Spinal cord (tissue), 10 donors: ENCODE data around the gene MRPL49. TPM values are rescaled to one million over a fixed set of nuclear protein-coding genes. Genes with fewer than 3 reads are reported as not detected.

Experiments
- DNase-seq, 6 donors: peaks; one replicate each; pipeline versions ENCODE4 v3.0.0 to v3.0.0-alpha.2; 2013 to 2015; ENCODE audit warnings: low spot score in 6 of 6, low read depth in 4 of 6
- H3K27ac ChIP-seq: one replicate; pipeline ENCODE4 v1.5.1; 2013; ENCODE audit warnings: low read depth, low read length, control low read depth
- H3K27me3 ChIP-seq: one replicate; pipeline ENCODE4 v1.6.1; 2013; ENCODE audit warnings: low read length; ENCODE audit not compliant: control insufficient read depth, insufficient read depth
- H3K36me3 ChIP-seq: one replicate; pipeline ENCODE4 v1.6.1; 2013; ENCODE audit warnings: low read length; ENCODE audit not compliant: control insufficient read depth, insufficient read depth
- H3K4me1 ChIP-seq: one replicate; pipeline ENCODE4 v1.6.1; 2013; ENCODE audit warnings: low read length; ENCODE audit not compliant: control insufficient read depth, insufficient read depth
- H3K4me3 ChIP-seq: one replicate; pipeline ENCODE4 v1.5.1; 2013; ENCODE audit warnings: low read depth, low read length, control low read depth
- H3K9me3 ChIP-seq: one replicate; pipeline ENCODE4 v1.6.1; 2013; ENCODE audit warnings: low read length; ENCODE audit not compliant: control insufficient read depth, insufficient read depth
- WGBS: methylation state at CpG from one replicate; pipeline ENCODE4 v1.1.5; 2013; ENCODE audit warnings: missing lambda C conversion rate; ENCODE audit not compliant: insufficient coverage; 5-methylcytosine and 5-hydroxymethylcytosine counted together
- polyA plus RNA-seq, 2 donors: library from polyadenylated mRNA; unstranded; fragments of 120-200 nt; gene quantifications; one replicate each; pipeline ENCODE4 v1.2.1, GENCODE V29; 2013; ENCODE audit not compliant: insufficient read length in 2 of 2
- total RNA-seq, 2 donors: library from RNA; depleted of rRNA in 1 of 2; stranded (reverse); fragments of 120-200 nt in 1 of 2; fragments of >200 nt in 1 of 2; gene quantifications; one replicate each; pipeline versions ENCODE4 v1.2.3 to v1.2.4, GENCODE V29; 2013 to 2014
- donor health status: healthy.

The MRPL49 gene
- total and polyA plus RNA-seq, 4 donors: 36.7 to 55.3 (median 43.8) TPM

GRCh38 chr11:65125197-65126056 is 3.3 kb downstream of the MRPL49 start:
- no peak overlapping the region for H3K4me3 ChIP-seq
- peaks cover 61% of the 10 kb centered on the region for H3K36me3 ChIP-seq
- H3K4me1 ChIP-seq: peaks cover 16% of the 10 kb centered on the region
- WGBS: 94% methylated on average over 9 of the region's 12 CpGs
- H3K9me3 ChIP-seq: no peaks in the 10 kb centered on the region
- H3K27me3 ChIP-seq: no peaks in the 10 kb centered on the region
- H3K27ac ChIP-seq: no peak overlapping the region
- DNase-seq: no peak

GRCh38 chr11:65126624-65127274 is 4.6 kb downstream of the MRPL49 start:
- H3K9me3 ChIP-seq: no peaks in the 10 kb centered on the region
- peaks cover 71% of the 10 kb centered on the region for H3K36me3 ChIP-seq
- WGBS: 88% methylated on average over 4 of the region's 6 CpGs
- H3K27ac ChIP-seq: no peak overlapping the region
- H3K27me3 ChIP-seq: no peaks in the 10 kb centered on the region
- no peak for DNase-seq
- H3K4me3 ChIP-seq: no peak overlapping the region
- H3K4me1 ChIP-seq: peaks cover 6% of the 10 kb centered on the region

DNA sequence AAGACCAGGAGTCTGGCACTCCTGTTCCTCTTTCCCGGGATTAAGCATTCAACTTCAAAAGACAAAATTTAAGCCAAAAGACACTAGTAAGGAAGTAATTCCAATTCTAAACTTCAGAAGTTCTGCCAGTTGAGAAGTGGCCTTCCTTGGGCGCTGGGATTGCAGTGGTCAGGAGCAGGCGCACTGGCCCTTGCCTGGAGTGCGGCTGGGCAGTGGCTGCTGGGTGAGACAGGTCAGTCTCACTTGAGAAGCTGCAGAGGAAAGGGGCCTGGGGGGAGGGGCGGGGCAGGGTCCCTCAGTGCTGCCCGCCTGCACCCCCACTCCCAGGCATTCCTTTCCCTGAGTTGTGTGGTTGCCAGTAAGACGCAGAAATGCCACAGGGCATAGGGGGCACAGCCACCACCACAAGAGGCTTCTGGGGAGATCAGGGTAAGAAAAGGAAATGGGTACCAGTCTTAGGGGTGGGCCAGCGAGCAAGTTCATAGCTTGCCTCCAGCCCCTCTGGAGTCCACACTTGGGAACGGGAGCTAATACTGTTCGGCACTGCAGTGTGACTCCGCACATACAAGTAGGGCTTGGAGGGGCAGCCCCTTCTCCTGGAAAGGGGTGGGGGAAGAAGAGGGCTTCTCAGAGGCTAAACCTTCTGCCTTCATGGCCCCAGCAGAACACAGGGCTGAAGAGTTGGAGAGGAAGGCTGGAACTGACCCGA is 5.5 kb downstream of the MRPL49 start:
- no peaks in the 10 kb centered on the region for H3K27me3 ChIP-seq
- 92% methylated on average over 6 of the region's 12 CpGs for WGBS
- H3K9me3 ChIP-seq: no peaks in the 10 kb centered on the region
- no peak for DNase-seq
- H3K27ac ChIP-seq: no peak overlapping the region
- peaks cover 11% of the 10 kb centered on the region for H3K4me1 ChIP-seq
- H3K4me3 ChIP-seq: no peak overlapping the region
- H3K36me3 ChIP-seq: peaks cover 79% of the 10 kb centered on the region

DNA sequence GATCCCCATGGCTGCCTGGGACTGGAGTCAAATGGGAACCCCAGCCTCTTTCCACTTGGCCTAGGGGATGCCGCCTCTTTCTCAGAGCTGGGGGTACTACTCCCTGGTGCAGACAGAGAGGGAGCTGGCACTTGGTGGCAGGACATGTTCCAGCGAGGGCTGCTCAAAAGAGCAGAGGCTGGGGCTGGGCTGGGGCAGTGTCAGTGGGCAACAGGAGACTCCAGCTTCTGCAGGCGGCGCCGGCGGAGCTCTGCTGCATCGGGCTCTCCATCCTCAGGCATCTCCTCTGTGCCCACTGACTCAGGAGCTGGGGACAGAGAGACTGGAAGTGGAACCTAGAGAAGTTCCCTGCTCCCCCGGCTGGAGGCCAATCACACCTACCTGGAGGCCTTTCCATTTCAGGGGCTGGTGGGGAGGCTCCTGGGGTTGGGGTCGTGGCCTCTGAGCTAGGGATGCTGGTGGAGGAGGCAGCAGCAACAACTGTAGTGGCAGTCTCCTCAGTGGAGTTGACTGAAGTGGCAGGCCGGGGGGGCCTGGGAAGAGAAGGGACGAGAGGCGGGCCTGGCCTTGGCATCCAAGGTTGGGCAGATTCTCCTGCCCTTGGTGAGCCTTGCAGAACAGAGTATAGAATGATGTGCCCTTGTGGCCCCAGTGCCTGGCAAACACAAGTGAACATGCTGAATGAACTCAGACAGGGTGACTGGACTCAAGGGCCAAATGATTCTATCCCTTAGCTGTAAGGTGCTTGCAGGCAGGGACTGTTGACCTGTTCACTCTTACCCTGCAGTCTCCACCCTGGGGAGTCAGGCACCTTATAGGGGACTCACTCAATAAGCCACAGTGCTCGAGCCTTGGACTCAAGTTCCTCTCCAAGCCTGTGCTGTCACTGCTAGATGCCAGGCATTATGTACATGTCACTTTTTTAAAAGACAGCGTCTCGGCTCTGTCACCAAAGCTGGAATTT is 6.3 kb downstream of the MRPL49 start:
- Histone ChIP-seq H3K27me3 (no peaks in the 10 kb centered on the region), H3K36me3 (peaks cover 86% of the 10 kb centered on the region), H3K9me3 (no peaks in the 10 kb centered on the region), H3K27ac (no peak overlapping the region), H3K4me3 (no peak overlapping the region), H3K4me1 (peaks cover 16% of the 10 kb centered on the region)
- DNase-seq: no peak
- 91% methylated on average over 13 of the region's 15 CpGs for WGBS

GRCh38 chr11:65129649-65130441 is 7.7 kb downstream of the MRPL49 start:
- no peak overlapping the region for H3K27ac ChIP-seq
- H3K4me3 ChIP-seq: no peak overlapping the region
- no peak for DNase-seq
- peaks cover 86% of the 10 kb centered on the region for H3K36me3 ChIP-seq
- H3K4me1 ChIP-seq: peaks cover 22% of the 10 kb centered on the region
- H3K27me3 ChIP-seq: no peaks in the 10 kb centered on the region
- WGBS: 90% methylated on average over 11 of the region's 13 CpGs
- H3K9me3 ChIP-seq: no peaks in the 10 kb centered on the region

GRCh38 chr11:65130631-65131416 is 8.7 kb downstream of the MRPL49 start:
- DNase-seq: no peak
- no peaks in the 10 kb centered on the region for H3K9me3 ChIP-seq
- no peaks in the 10 kb centered on the region for H3K27me3 ChIP-seq
- peaks cover 31% of the 10 kb centered on the region for H3K4me1 ChIP-seq
- WGBS: 95% methylated on average over 18 of the region's 19 CpGs
- H3K36me3 ChIP-seq: peaks cover 77% of the 10 kb centered on the region
- H3K4me3 ChIP-seq: no peak overlapping the region
- H3K27ac ChIP-seq: no peak overlapping the region

GRCh38 chr11:65131417-65131776 is 9.3 kb downstream of the MRPL49 start:
- Histone ChIP-seq H3K4me3 (no peak overlapping the region), H3K4me1 (peaks cover 32% of the 10 kb centered on the region), H3K27ac (no peak overlapping the region), H3K27me3 (no peaks in the 10 kb centered on the region), H3K36me3 (peaks cover 71% of the 10 kb centered on the region), H3K9me3 (no peaks in the 10 kb centered on the region)
- no CpG with 5 or more reads among the region's 3 CpGs for WGBS
- no peak for DNase-seq

DNA sequence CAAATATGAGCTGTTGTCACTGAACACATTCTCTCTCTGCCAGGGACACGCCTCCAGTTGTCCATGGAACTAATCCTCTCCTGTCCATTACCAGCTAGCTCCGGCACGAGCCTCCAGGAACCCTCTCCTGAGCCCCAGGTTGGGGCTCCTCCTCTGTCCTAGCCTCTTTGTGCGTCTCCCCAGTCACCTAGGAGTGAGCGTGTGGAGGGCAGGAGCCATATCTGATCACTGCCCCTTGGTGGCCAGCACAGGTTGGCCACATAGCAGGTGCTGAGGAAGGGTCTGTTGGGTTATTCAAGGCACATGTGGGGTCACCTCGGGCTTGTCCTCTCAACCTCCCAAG is 9.7 kb downstream of the MRPL49 start:
- no peak for DNase-seq
- no peak overlapping the region for H3K27ac ChIP-seq
- no peak overlapping the region for H3K4me3 ChIP-seq
- H3K27me3 ChIP-seq: no peaks in the 10 kb centered on the region
- H3K9me3 ChIP-seq: no peaks in the 10 kb centered on the region
- H3K36me3 ChIP-seq: peaks cover 66% of the 10 kb centered on the region
- 94% methylated on average over 6 of the region's 6 CpGs for WGBS
- peaks cover 32% of the 10 kb centered on the region for H3K4me1 ChIP-seq
